ENCODE results near the gene RNU4-1. TPM values are rescaled to one million over a fixed set of nuclear protein-coding genes. Genes with fewer than 3 reads are reported as not detected.

Gene RNU4-1
- total and polyA plus RNA-seq, 2 donors (not counting 3 experiments of a cell fraction or from before 2014, with no cell fraction given) = under 0.01 to 2,141 TPM

DNA sequence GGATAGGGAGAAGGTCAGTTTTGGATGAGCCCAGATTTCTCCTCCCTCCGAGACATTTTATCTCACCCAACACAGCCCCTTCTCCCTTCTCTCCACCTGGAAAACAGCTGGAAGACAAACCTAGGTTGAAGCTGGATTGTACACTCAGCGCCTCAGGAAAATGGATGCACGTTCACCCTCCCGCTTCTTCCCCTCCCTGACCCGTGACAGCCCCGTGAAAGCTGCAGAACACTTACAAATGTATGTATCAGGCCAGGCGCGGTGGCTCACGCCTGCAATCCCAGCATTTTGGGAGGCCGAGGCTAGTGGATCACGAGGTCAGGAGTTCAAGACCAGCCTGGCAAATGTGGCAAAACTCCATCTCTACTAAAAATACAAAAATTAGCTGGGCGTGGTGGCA, 5.5 kb downstream of the RNU4-1 start:
- Histone ChIP-seq H3K79me2 (ENCODE audit: control insufficient read depth, insufficient read depth, low read length) (no peaks in the 10 kb centered on the region), H3K36me3 (ENCODE audit: control insufficient read depth in 2 of 2, extremely low read depth in 1 of 2, insufficient read depth in 2 of 2, low read length in 2 of 2) (no peaks in the 10 kb centered on the region), H3K9me3 (replicated peaks; ENCODE audit: control insufficient read depth, insufficient read depth, low read length) (no peaks in the 10 kb centered on the region), H4K20me1 (replicated peaks; ENCODE audit: control insufficient read depth, extremely low read depth, insufficient read depth, low read length) (no peaks in the 10 kb centered on the region), H3K4me3 (replicated peaks in 1 of 3; ENCODE audit: insufficient read depth in 1 of 3, low read depth in 1 of 3, low read length in 3 of 3) (no peak overlapping the region), H3K9ac (replicated peaks; ENCODE audit: extremely low read depth, insufficient read depth, low read length) (no peak overlapping the region), H3K27ac (ENCODE audit: insufficient read depth, low read depth, low read length) (no peak overlapping the region), H3K4me1 (ENCODE audit: control insufficient read depth, extremely low read depth, insufficient read depth, low read length) (peaks cover 4% of the 10 kb centered on the region), H3K27me3 (ENCODE audit: control insufficient read depth in 2 of 2, insufficient read depth in 2 of 2, low read length in 2 of 2) (no peaks in the 10 kb centered on the region), H3K9me1 (replicated peaks; ENCODE audit: control insufficient read depth, extremely low read depth, insufficient read depth, low read length) (no peaks in the 10 kb centered on the region), H2AFZ (ENCODE audit: low read depth, low read length) (no peak overlapping the region), H3K4me2 (ENCODE audit: insufficient read depth, low read length) (no peak overlapping the region)
- TF ChIP-seq POLR2AphosphoS5 (IDR thresholded peaks at IDR 0.05; ENCODE audit: insufficient read depth, low read depth, low read length) (no peak), CTCF (IDR thresholded peaks at IDR 0.05; ENCODE audit: extremely low read depth in 1 of 2, insufficient read depth in 1 of 2, low read depth in 1 of 2, low read length in 2 of 2) (no peak), JUN (IDR thresholded peaks at IDR 0.05; ENCODE audit: borderline replicate concordance, insufficient read depth, insufficient read length, low read depth) (no peak), POLR2A (IDR thresholded peaks at IDR 0.05; ENCODE audit: low read depth, low read length) (no peak), GATA2 (IDR thresholded peaks at IDR 0.05; ENCODE audit: insufficient read depth, insufficient read length, low read depth, low read length) (no peak), MYC (IDR thresholded peaks at IDR 0.05; ENCODE audit: low read depth, low read length) (no peak), FOS (IDR thresholded peaks at IDR 0.05; ENCODE audit: borderline replicate concordance, insufficient read depth, low read length) (no peak), MAX (IDR thresholded peaks at IDR 0.05; ENCODE audit: insufficient read depth, insufficient read length) (no peak), EZH2 (IDR thresholded peaks at IDR 0.05; ENCODE audit: borderline replicate concordance, low read depth, low read length, severe bottlenecking) (no peak)
- CTCF ChIA-PET = interaction anchor here (1.2 to 1.9 kb wide), 3 partner anchors 15 to 60 kb away, joined by 6 to 19 read pairs (median 8); partner anchors contain the start of genes PXN and SIRT4
- intact Hi-C loops (cut with micrococcal nuclease) = no loop called here
- POLR2A ChIA-PET = interaction anchor here (0.7 kb wide), 1 partner anchor 86 kb away, joined by 3 read pairs; no protein-coding TSS in a partner anchor
- DNase-seq (ENCODE audit: low read depth, low spot score) (no peak), FAIRE-seq (no peak)
- no TSS peak for BruUV-seq (replicated peaks)
- dilution Hi-C loops (cut with MboI; ENCODE audit: extremely low pct_ligation_motif_present, low sequenced_read_pairs) = no loop called here
